ENCODE results near the gene PRDM8. TPM values are rescaled to one million over a fixed set of nuclear protein-coding genes. Genes with fewer than 3 reads are reported as not detected.
"Not testable (repeated sequence)": the region's sequence is repeated elsewhere in the genome, so short reads cannot be mapped to it uniquely, and the experiment has no call there.

PRDM8 gene
- total RNA-seq, 1 donor = 15.6 TPM

GRCh38 chr4:80235451-80235850 lies 38.1 kb downstream of the PRDM8 start:
- DNase-seq (ENCODE audit: low read depth) = peak; percentile 52
- no peak overlapping the region for H3K4me3 ChIP-seq (ENCODE audit: low read depth, low read length)
- TF ChIP-seq CTCF (IDR thresholded peaks at IDR 0.05; ENCODE audit: insufficient read depth, low read length) = no peak

GRCh38 chr4:80237992-80238391 lies 40.7 kb downstream of the PRDM8 start:
- H3K4me3 ChIP-seq (ENCODE audit: low read depth, low read length) = peak overlapping the region; percentile 51
- DNase-seq (ENCODE audit: low read depth) = peak; percentile 96
- no peak for TF ChIP-seq CTCF (IDR thresholded peaks at IDR 0.05; ENCODE audit: insufficient read depth, low read length)

- H3K4me3 ChIP-seq (ENCODE audit: low read depth, low read length) = no peak overlapping the region
- no peak for TF ChIP-seq CTCF (IDR thresholded peaks at IDR 0.05; ENCODE audit: insufficient read depth, low read length)
- DNase-seq (ENCODE audit: low read depth) = no peak
Observed at GRCh38 chr4:80239480-80240150, 42.3 kb downstream of the PRDM8 start.

GRCh38 chr4:80240976-80241375 lies 43.7 kb downstream of the PRDM8 start:
- DNase-seq (ENCODE audit: low read depth) = peak; percentile 50
- no peak for TF ChIP-seq CTCF (IDR thresholded peaks at IDR 0.05; ENCODE audit: insufficient read depth, low read length)
- no peak overlapping the region for H3K4me3 ChIP-seq (ENCODE audit: low read depth, low read length)

GRCh38 chr4:80243274-80244018 lies 46.1 kb downstream of the PRDM8 start:
- TF ChIP-seq CTCF (IDR thresholded peaks at IDR 0.05; ENCODE audit: insufficient read depth, low read length) = no peak
- DNase-seq (ENCODE audit: low read depth) = no peak

GRCh38 chr4:80247484-80247883 lies 50.2 kb downstream of the PRDM8 start:
- not testable (repeated sequence) for H3K4me3 ChIP-seq (ENCODE audit: low read depth, low read length); DNase-seq (ENCODE audit: low read depth)

More at GRCh38 chr4:80243274-80244018, 46.1 kb downstream of the PRDM8 start:
- H3K4me3 ChIP-seq (ENCODE audit: low read depth, low read length) = no peak overlapping the region

- peak; percentile 27 for DNase-seq (ENCODE audit: low read depth)
- no peak overlapping the region for H3K4me3 ChIP-seq (ENCODE audit: low read depth, low read length)
- no peak for TF ChIP-seq CTCF (IDR thresholded peaks at IDR 0.05; ENCODE audit: insufficient read depth, low read length)
Observed at GRCh38 chr4:80249144-80249543, 51.8 kb downstream of the PRDM8 start.

All from fibroblast of the aortic adventitia (primary cell).